Measurements from ENCODE around the gene NHERF2.

DNA sequence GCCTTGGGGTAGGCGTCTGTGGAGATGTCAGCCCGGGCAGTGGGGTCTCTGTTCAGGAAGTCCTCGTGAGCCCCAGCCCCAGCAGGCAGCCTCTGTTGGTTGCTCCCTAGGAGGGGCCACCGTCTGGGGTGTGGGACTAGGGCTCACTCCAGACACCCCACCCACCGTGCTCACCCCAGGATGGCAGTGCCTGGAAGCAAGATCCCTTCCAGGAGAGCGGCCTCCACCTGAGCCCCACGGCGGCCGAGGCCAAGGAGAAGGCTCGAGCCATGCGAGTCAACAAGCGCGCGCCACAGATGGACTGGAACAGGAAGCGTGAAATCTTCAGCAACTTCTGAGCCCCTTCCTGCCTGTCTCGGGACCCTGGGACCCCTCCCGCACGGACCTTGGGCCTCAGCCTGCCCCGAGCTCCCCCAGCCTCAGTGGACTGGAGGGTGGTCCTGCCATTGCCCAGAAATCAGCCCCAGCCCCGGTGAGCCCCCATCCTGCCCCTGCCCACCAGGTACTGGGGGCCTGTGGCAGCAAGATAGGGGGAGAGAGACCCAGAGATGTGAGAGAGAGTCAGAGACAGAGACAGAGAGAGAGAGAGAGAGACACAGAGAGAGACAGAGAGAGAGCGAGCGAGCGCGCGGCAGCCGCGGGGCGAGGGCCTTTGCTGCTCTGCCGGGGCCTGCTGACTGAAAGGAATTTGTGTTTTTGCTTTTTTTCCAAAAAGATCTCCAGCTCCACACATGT is 11.1 kb downstream of the NHERF2 start:
- TF ChIP-seq POLR2A (IDR thresholded peaks at IDR 0.05), result no peak
- TF ChIP-seq CTCF (IDR thresholded peaks at IDR 0.05), result no peak
